HCT116 (cell line): Measurements from ENCODE around the gene LCLAT1.
"Not testable (repeated sequence)": the region's sequence is repeated elsewhere in the genome, so short reads cannot be mapped to it uniquely, and the experiment has no call there.

Source experiments
- EGR1 ChIP-seq: IDR thresholded peaks from 2 replicates; pipeline ENCODE4 v1.6.1; 2012; ENCODE audit warnings: low read depth
- ELF1 ChIP-seq: IDR thresholded peaks from 2 replicates; pipeline ENCODE4 v1.6.1; 2012; ENCODE audit warnings: low read depth, borderline replicate concordance
- EZH2phosphoT487 ChIP-seq: fragments of 200-600 bp; IDR thresholded peaks from 2 replicates; pipeline ENCODE4 v1.6.1; 2018; ENCODE audit warnings: antibody characterized with exemption, borderline replicate concordance
- JUND ChIP-seq: IDR thresholded peaks from 2 replicates; pipeline ENCODE4 v1.6.1; 2012
- MAX ChIP-seq: IDR thresholded peaks from 2 replicates; pipeline ENCODE4 v1.6.1; 2012
- POLR2A ChIP-seq: IDR thresholded peaks from 2 replicates; pipeline ENCODE4 v1.7.0; 2011; ENCODE audit warnings: borderline replicate concordance; ENCODE audit not compliant: insufficient read depth, insufficient read length; ENCODE audit errors: extremely low read depth
- POLR2AphosphoS5 ChIP-seq: IDR thresholded peaks from 2 replicates; pipeline ENCODE4 v1.6.1; 2011; ENCODE audit warnings: mild to moderate bottlenecking, low read depth, low read length, moderate library complexity
- RAD21 ChIP-seq: IDR thresholded peaks from 2 replicates; pipeline ENCODE4 v1.6.1; 2012; ENCODE audit warnings: low read depth, mild to moderate bottlenecking
- SIN3A ChIP-seq: IDR thresholded peaks from 2 replicates; pipeline ENCODE4 v1.6.1; 2012; ENCODE audit warnings: low read depth
- YY1 ChIP-seq: IDR thresholded peaks from 2 replicates; pipeline ENCODE4 v1.6.1; 2011; ENCODE audit warnings: low read length, low read depth, moderate library complexity, mild to moderate bottlenecking; ENCODE audit not compliant: insufficient replicate concordance; ENCODE audit errors: extremely low read depth
- ZBTB33 ChIP-seq: IDR thresholded peaks from 2 replicates; pipeline ENCODE4 v1.6.1; 2011; ENCODE audit warnings: mild to moderate bottlenecking, low read length, moderate library complexity; ENCODE audit not compliant: insufficient replicate concordance; ENCODE audit errors: extremely low read depth
- ZNF274 ChIP-seq: fragments of 200-500 bp; sonication (Bioruptor generic); IDR thresholded peaks from 2 replicates; pipeline ENCODE4 v1.6.1; 2014; ENCODE audit warnings: mild to moderate bottlenecking, low read depth, low read length, inconsistent platforms
- TF ChIP-seq, protein P1 (sequence below), 3 experiments: fragments of 200-600 bp in 1 of 3; sonication (generic) in 1 of 3; IDR thresholded peaks in 2 of 3; conservative IDR thresholded peaks in 1 of 3; 2 replicates each; pipeline ENCODE4 v1.5.1; 2012 to 2017; ENCODE audit warnings: low read depth in 2 of 3, low read length in 2 of 3, antibody characterized with exemption in 1 of 3, borderline replicate concordance in 1 of 3, control low read depth in 1 of 3, mild to moderate bottlenecking in 1 of 3, mixed read lengths in 1 of 3, mixed run types in 1 of 3, moderate library complexity in 1 of 3; ENCODE audit not compliant: insufficient read depth in 1 of 3
- TF ChIP-seq, protein P2 (sequence below): IDR thresholded peaks from 2 replicates; pipeline ENCODE4 v1.6.1; 2012; ENCODE audit warnings: low read depth

DNA sequence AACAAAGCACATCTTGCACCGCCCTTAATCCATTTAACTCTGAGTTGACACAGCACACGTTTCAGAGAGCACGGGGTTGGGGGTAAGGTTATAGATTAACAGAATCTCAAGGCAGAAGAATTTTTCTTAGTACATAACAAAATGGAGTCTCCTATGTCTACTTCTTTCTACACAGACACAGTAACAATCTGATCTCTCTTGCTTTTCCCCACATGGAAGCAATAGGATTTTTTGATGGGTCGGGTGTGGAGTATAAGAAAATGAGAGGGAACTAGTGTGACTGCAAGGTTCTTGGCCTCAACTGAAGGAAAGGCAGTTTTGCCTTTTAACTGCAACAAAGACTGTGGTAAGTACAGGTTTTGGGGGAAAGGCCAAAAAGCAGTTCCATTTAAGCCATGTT, 167.2 kb downstream of the LCLAT1 start:
- TF ChIP-seq, protein P1, sequence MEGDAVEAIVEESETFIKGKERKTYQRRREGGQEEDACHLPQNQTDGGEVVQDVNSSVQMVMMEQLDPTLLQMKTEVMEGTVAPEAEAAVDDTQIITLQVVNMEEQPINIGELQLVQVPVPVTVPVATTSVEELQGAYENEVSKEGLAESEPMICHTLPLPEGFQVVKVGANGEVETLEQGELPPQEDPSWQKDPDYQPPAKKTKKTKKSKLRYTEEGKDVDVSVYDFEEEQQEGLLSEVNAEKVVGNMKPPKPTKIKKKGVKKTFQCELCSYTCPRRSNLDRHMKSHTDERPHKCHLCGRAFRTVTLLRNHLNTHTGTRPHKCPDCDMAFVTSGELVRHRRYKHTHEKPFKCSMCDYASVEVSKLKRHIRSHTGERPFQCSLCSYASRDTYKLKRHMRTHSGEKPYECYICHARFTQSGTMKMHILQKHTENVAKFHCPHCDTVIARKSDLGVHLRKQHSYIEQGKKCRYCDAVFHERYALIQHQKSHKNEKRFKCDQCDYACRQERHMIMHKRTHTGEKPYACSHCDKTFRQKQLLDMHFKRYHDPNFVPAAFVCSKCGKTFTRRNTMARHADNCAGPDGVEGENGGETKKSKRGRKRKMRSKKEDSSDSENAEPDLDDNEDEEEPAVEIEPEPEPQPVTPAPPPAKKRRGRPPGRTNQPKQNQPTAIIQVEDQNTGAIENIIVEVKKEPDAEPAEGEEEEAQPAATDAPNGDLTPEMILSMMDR (IDR thresholded peaks at IDR 0.05 in 2 of 3, conservative IDR thresholded peaks at IDR 0.05 in 1 of 3; ENCODE audit: borderline replicate concordance in 1 of 3, insufficient read depth in 1 of 3, low read depth in 2 of 3, low read length in 2 of 3), result not testable (repeated sequence)
- TF ChIP-seq EZH2phosphoT487, POLR2A, SIN3A, RAD21, JUND, ZNF274, ELF1, POLR2AphosphoS5, EGR1, YY1, ZBTB33, MAX: not testable (repeated sequence)
- TF ChIP-seq, protein P2, sequence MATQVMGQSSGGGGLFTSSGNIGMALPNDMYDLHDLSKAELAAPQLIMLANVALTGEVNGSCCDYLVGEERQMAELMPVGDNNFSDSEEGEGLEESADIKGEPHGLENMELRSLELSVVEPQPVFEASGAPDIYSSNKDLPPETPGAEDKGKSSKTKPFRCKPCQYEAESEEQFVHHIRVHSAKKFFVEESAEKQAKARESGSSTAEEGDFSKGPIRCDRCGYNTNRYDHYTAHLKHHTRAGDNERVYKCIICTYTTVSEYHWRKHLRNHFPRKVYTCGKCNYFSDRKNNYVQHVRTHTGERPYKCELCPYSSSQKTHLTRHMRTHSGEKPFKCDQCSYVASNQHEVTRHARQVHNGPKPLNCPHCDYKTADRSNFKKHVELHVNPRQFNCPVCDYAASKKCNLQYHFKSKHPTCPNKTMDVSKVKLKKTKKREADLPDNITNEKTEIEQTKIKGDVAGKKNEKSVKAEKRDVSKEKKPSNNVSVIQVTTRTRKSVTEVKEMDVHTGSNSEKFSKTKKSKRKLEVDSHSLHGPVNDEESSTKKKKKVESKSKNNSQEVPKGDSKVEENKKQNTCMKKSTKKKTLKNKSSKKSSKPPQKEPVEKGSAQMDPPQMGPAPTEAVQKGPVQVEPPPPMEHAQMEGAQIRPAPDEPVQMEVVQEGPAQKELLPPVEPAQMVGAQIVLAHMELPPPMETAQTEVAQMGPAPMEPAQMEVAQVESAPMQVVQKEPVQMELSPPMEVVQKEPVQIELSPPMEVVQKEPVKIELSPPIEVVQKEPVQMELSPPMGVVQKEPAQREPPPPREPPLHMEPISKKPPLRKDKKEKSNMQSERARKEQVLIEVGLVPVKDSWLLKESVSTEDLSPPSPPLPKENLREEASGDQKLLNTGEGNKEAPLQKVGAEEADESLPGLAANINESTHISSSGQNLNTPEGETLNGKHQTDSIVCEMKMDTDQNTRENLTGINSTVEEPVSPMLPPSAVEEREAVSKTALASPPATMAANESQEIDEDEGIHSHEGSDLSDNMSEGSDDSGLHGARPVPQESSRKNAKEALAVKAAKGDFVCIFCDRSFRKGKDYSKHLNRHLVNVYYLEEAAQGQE, result not testable (repeated sequence)
